Mesothelial cell of epicardium (in vitro differentiated cells): Measurements from ENCODE around the gene ZNF778. TPM values are rescaled to one million over a fixed set of nuclear protein-coding genes. Genes with fewer than 3 reads are reported as not detected.

Experiments
- DNase-seq, 2 experiments: peaks; one replicate each; pipeline ENCODE4 v3.0.0; 2021; ENCODE audit warnings: low spot score in 2 of 2; ENCODE audit not compliant: unreplicated experiment in 2 of 2
- H3K27ac Mint-ChIP-seq: 2 replicates; pipeline ENCODE4 v1.8.0; 2021; ENCODE audit warnings: mixed read lengths
- H3K27me3 Mint-ChIP-seq: 2 replicates; pipeline ENCODE4 v1.8.0; 2021; ENCODE audit warnings: low read depth, mixed read lengths
- H3K36me3 Mint-ChIP-seq: 2 replicates; pipeline ENCODE4 v1.8.0; 2021; ENCODE audit warnings: mixed read lengths
- H3K4me1 Mint-ChIP-seq: 2 replicates; pipeline ENCODE4 v1.8.0; 2021; ENCODE audit warnings: mixed read lengths
- H3K4me3 Mint-ChIP-seq: 2 replicates; pipeline ENCODE4 v1.8.0; 2021; ENCODE audit warnings: mild to moderate bottlenecking, moderate library complexity, mixed read lengths
- H3K9me3 Mint-ChIP-seq: 2 replicates; pipeline ENCODE4 v1.8.0; 2021; ENCODE audit warnings: mixed read lengths
- CTCF ChIP-seq: fragments of 200-600 bp; sonication (generic); IDR thresholded peaks from one replicate; pipeline ENCODE4 v1.5.0; 2021; ENCODE audit warnings: antibody characterized with exemption; ENCODE audit not compliant: unreplicated experiment
- total RNA-seq: library from RNA; stranded (reverse); gene quantifications from 3 replicates; pipeline ENCODE4 v1.2.1, GENCODE V29; 2021

Gene ZNF778
- total RNA-seq, 1 donor from 2014 or later, result 10.4 TPM

- Mint-ChIP-seq H3K27ac (no peak overlapping the region), H3K4me1 (peaks cover 14% of the 10 kb centered on the region), H3K27me3 (peaks cover 19% of the 10 kb centered on the region), H3K36me3 (no peaks in the 10 kb centered on the region), H3K4me3 (no peak overlapping the region), H3K9me3 (no peaks in the 10 kb centered on the region)
- no peak for TF ChIP-seq CTCF
- no peak for DNase-seq
Observed at GRCh38 chr16:89174877-89175276, 42.6 kb upstream of the ZNF778 start.

GRCh38 chr16:89175280-89176146, 42.0 kb upstream of the ZNF778 start:
- no peak for DNase-seq
- Mint-ChIP-seq H3K27me3 (peaks cover 13% of the 10 kb centered on the region), H3K27ac (no peak overlapping the region), H3K4me3 (no peak overlapping the region), H3K4me1 (peaks cover 13% of the 10 kb centered on the region), H3K9me3 (no peaks in the 10 kb centered on the region), H3K36me3 (no peaks in the 10 kb centered on the region)
- TF ChIP-seq CTCF, result no peak

GRCh38 chr16:89176147-89176690, 41.3 kb upstream of the ZNF778 start:
- Mint-ChIP-seq H3K36me3 (no peaks in the 10 kb centered on the region), H3K27ac (no peak overlapping the region), H3K4me1 (peaks cover 9% of the 10 kb centered on the region), H3K9me3 (no peaks in the 10 kb centered on the region), H3K27me3 (peaks cover 7% of the 10 kb centered on the region), H3K4me3 (no peak overlapping the region)
- no peak for TF ChIP-seq CTCF
- DNase-seq, result no peak

- Mint-ChIP-seq H3K27ac (no peak overlapping the region), H3K27me3 (peaks cover 7% of the 10 kb centered on the region), H3K9me3 (no peaks in the 10 kb centered on the region), H3K36me3 (no peaks in the 10 kb centered on the region), H3K4me1 (peaks cover 9% of the 10 kb centered on the region), H3K4me3 (no peak overlapping the region)
- no peak for TF ChIP-seq CTCF
- no peak for DNase-seq
Observed at GRCh38 chr16:89176717-89177116, 40.8 kb upstream of the ZNF778 start.

- no peaks in the 10 kb centered on the region for H3K9me3 Mint-ChIP-seq
- TF ChIP-seq CTCF, result no peak
- DNase-seq, result no peak
Observed at GRCh38 chr16:89177501-89177900, 40.0 kb upstream of the ZNF778 start.

More at GRCh38 chr16:89177501-89177900, 40.0 kb upstream of the ZNF778 start:
- Mint-ChIP-seq H3K27ac (no peak overlapping the region), H3K4me3 (no peak overlapping the region), H3K27me3 (peaks cover 6% of the 10 kb centered on the region), H3K4me1 (peaks cover 7% of the 10 kb centered on the region), H3K36me3 (no peaks in the 10 kb centered on the region)
